ENCODE data around the gene KIRREL3. TPM values are rescaled to one million over a fixed set of nuclear protein-coding genes. Genes with fewer than 3 reads are reported as not detected.

The KIRREL3 gene
- total RNA-seq, 1 donor from 2014 or later: 0.82 TPM

GRCh38 chr11:127027789-127028188 lies 27.2 kb upstream of the KIRREL3 start:
- Mint-ChIP-seq H3K27me3 (ENCODE audit: low read depth) (no peaks in the 10 kb centered on the region), H3K9me3 (peaks cover 3% of the 10 kb centered on the region), H3K4me1 (no peaks in the 10 kb centered on the region), H3K27ac (ENCODE audit: unreplicated experiment) (no peak overlapping the region), H3K36me3 (ENCODE audit: low read depth) (no peaks in the 10 kb centered on the region), H3K4me3 (no peak overlapping the region)
- DNase-seq (ENCODE audit: low read depth, low spot score): no peak
- TF ChIP-seq, protein P1, sequence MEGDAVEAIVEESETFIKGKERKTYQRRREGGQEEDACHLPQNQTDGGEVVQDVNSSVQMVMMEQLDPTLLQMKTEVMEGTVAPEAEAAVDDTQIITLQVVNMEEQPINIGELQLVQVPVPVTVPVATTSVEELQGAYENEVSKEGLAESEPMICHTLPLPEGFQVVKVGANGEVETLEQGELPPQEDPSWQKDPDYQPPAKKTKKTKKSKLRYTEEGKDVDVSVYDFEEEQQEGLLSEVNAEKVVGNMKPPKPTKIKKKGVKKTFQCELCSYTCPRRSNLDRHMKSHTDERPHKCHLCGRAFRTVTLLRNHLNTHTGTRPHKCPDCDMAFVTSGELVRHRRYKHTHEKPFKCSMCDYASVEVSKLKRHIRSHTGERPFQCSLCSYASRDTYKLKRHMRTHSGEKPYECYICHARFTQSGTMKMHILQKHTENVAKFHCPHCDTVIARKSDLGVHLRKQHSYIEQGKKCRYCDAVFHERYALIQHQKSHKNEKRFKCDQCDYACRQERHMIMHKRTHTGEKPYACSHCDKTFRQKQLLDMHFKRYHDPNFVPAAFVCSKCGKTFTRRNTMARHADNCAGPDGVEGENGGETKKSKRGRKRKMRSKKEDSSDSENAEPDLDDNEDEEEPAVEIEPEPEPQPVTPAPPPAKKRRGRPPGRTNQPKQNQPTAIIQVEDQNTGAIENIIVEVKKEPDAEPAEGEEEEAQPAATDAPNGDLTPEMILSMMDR (conservative IDR thresholded peaks at IDR 0.05): no peak

GRCh38 chr11:127027000-127027399 lies 26.4 kb upstream of the KIRREL3 start:
- Mint-ChIP-seq H3K4me1 (no peaks in the 10 kb centered on the region), H3K27ac (ENCODE audit: unreplicated experiment) (no peak overlapping the region), H3K27me3 (ENCODE audit: low read depth) (no peaks in the 10 kb centered on the region), H3K9me3 (no peaks in the 10 kb centered on the region), H3K36me3 (ENCODE audit: low read depth) (no peaks in the 10 kb centered on the region), H3K4me3 (no peak overlapping the region)
- TF ChIP-seq, protein P1 (conservative IDR thresholded peaks at IDR 0.05): no peak
- DNase-seq (ENCODE audit: low read depth, low spot score): no peak

- Mint-ChIP-seq H3K4me1 (no peaks in the 10 kb centered on the region), H3K27me3 (ENCODE audit: low read depth) (no peaks in the 10 kb centered on the region), H3K4me3 (no peak overlapping the region), H3K27ac (ENCODE audit: unreplicated experiment) (no peak overlapping the region), H3K9me3 (no peaks in the 10 kb centered on the region), H3K36me3 (ENCODE audit: low read depth) (no peaks in the 10 kb centered on the region)
- DNase-seq (ENCODE audit: low read depth, low spot score): no peak
- TF ChIP-seq, protein P1 (conservative IDR thresholded peaks at IDR 0.05): no peak
Measured at GRCh38 chr11:127023991-127024390, 23.4 kb upstream of the KIRREL3 start.

DNA sequence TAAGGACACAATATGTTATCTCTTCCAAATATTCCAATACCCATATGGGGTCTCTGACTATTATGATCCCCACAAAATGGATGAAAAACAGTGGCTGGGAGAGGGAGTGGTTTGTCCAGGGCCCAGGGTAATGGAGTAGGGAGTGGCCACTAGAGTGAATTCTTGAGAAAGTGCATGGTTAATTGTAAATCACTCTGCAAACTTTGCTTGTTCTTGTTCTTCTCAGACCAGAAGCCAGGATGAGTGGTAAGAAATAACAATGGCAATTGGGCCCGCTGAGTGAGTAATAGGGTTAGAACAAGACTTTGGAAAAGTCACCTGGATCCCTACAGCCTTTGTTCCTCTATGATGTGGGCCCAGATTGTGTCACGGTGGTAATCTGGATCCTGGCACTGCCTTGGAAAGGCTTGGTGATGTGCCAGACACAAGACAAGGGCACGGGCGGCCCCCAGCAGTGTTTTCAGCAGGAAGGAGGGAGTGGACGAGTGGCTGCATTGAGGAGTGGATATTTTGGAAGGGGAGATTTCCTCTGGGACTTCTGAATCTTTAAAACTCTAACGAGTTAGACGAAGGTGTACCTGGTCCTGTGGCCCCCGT lies 18.2 kb upstream of the KIRREL3 start:
- H3K4me1 Mint-ChIP-seq: peaks cover 5% of the 10 kb centered on the region
- no peaks in the 10 kb centered on the region for H3K36me3 Mint-ChIP-seq (ENCODE audit: low read depth)
- no peak overlapping the region for H3K27ac Mint-ChIP-seq (ENCODE audit: unreplicated experiment)
- TF ChIP-seq, protein P1 (conservative IDR thresholded peaks at IDR 0.05): no peak
- H3K27me3 Mint-ChIP-seq (ENCODE audit: low read depth): no peaks in the 10 kb centered on the region
- no peak overlapping the region for H3K4me3 Mint-ChIP-seq
- no peak for DNase-seq (ENCODE audit: low read depth, low spot score)
- no peaks in the 10 kb centered on the region for H3K9me3 Mint-ChIP-seq

DNA sequence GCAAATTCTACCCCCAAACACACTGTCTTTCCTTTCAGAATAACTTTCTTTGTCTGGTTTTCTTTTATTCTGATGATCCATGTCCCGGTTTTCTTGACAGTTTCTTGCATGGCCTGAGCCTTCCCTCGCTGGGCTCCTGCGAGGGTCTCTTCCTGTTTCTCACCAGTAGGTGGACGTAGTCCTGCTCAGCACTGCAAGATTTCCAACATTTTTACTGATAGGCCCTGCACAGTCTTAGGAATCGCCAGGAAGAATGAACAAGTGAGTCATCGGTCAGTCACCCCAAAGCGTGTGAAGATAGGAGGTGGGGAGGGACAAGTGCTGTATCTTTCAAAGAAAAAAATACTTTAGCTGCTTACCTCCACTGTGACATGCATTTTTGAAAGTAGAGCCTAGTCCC lies 16.9 kb upstream of the KIRREL3 start:
- peak; percentile 36 for DNase-seq (ENCODE audit: low read depth, low spot score)
- Mint-ChIP-seq H3K27ac (ENCODE audit: unreplicated experiment) (no peak overlapping the region), H3K4me1 (peaks cover 5% of the 10 kb centered on the region), H3K27me3 (ENCODE audit: low read depth) (peaks cover 5% of the 10 kb centered on the region), H3K36me3 (ENCODE audit: low read depth) (no peaks in the 10 kb centered on the region), H3K9me3 (no peaks in the 10 kb centered on the region), H3K4me3 (no peak overlapping the region)
- TF ChIP-seq, protein P1 (conservative IDR thresholded peaks at IDR 0.05): peak; percentile 60

Data from neural crest cell (in vitro differentiated cells).